HG03108 (cell line): Measurements from ENCODE around the gene RIOK3.

ENCODE experiments used
- ATAC-seq: cut with Tn5 transposase; IDR thresholded peaks from one replicate; pipeline ENCODE4 v1.9.1; 2021; ENCODE audit warnings: moderate library complexity; ENCODE audit not compliant: unreplicated experiment

The RIOK3 gene

GRCh38 chr18:23526501-23527063 is 73.5 kb downstream of the RIOK3 start:
- ATAC-seq, result no peak

- ATAC-seq, result no peak
Measured at GRCh38 chr18:23528580-23529472, 75.7 kb downstream of the RIOK3 start.

- ATAC-seq, result no peak
Measured at GRCh38 chr18:23529604-23530003, 76.5 kb downstream of the RIOK3 start.

GRCh38 chr18:23530195-23530594 is 77.1 kb downstream of the RIOK3 start:
- ATAC-seq, result no peak

- no peak for ATAC-seq
Measured at GRCh38 chr18:23531912-23532311, 78.8 kb downstream of the RIOK3 start.
